ENCODE results near the gene VAX1.
"Not testable (repeated sequence)": the region's sequence is repeated elsewhere in the genome, so short reads cannot be mapped to it uniquely, and the experiment has no call there.

Gene VAX1

DNA sequence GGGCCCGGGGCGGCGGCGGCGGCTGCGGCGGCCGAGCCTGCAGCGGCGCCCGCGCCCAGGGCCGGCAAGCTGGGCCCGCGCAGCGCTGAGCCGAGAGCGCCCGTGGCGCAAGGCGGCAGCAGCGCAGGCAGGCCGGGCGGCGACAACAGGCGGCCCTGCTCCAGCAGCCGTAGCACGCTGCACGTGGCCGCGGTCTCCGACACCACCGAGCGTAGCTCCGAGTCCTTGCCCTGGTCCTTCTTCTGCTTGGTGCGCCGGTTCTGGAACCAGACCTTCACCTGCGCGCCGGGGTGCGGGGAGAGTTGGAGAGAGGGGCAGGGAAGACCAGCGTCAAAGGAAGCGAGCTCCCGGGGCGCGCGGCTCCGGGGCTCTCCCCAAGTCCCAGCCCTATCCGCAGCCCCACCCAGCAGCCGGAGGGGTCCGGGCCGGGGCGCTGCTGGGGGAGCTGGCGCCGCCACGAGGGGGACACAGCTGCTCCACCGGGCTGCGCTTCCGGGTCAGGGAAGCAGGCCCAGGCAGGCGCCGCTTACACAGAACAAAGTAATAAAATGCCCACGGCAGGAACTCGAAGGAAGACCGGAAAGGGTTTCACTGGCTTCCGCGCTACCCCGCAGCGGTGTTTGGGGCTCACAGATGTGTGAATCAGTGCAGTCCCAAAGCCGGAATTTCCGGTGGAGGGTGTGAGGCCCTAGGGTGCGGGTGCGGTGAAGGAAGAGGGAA, 3.6 kb downstream of the VAX1 start:
- DNase-seq, result no peak

DNA sequence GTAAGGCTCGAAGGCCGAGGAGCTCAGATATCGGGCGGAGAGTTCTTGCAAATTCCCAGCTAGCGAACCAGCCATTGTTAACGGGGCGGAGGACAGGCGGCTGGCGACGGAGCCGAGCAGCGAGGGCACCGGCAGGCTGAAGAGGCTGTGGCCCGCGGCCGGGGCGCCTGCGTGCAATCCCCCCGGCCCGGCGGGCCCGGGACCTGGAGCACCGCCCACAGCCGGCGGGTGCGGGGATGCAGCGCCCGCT, 4.1 kb downstream of the VAX1 start:
- DNase-seq, result no peak

DNA sequence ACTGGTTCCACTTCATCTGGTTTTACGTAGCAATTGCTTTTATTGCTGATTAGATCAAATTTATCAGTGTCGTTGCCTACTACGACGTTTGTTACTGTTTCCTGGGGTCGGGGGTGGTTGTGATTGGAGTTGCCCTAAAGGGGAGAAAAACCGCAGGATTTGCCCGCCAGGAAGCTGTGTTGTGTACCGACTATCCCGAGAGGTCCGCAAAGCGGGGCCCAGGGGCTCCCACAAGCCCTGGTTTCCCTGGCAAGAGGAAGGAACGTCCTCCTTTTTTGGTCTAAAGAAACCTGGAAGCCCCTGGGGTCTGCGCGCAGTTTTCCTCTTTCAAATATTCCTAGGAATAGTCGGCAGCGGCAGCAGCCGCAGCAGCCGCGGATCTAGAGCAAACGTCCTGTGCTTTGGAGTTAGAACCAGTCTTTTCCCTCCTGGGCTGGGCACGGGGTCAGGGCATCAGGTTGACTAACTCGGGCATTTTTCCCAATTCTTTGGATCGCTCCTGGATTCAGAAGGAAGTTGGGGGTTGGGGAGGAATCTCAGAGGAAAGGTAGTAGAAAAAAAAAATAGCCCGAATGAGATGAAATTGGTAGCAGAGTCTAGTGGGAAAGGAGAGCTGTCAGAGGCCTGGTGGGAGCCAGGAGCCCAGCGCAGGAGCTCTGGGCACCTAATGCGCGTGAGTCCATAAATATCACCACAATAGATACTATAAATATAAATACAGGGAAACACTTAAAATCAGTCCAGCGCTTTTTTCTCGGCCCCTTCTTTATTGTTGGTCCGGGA, 4.6 kb downstream of the VAX1 start:
- no peak for DNase-seq

GRCh38 chr10:117132751-117133231, 5.3 kb downstream of the VAX1 start:
- no peak for DNase-seq

- DNase-seq, result no peak
Measured at GRCh38 chr10:117131376-117132327, 6.4 kb downstream of the VAX1 start.

- DNase-seq, result no peak
Measured at GRCh38 chr10:117130862-117131375, 7.2 kb downstream of the VAX1 start.

- no peak for DNase-seq
Measured at GRCh38 chr10:117130346-117130745, 7.7 kb downstream of the VAX1 start.

- DNase-seq, result not testable (repeated sequence)
Measured at GRCh38 chr10:117126645-117127044, 11.4 kb downstream of the VAX1 start.

GRCh38 chr10:117126034-117126433, 12.0 kb downstream of the VAX1 start:
- DNase-seq, result no peak

GRCh38 chr10:117112220-117112619, 25.9 kb downstream of the VAX1 start:
- DNase-seq, result no peak

DNA sequence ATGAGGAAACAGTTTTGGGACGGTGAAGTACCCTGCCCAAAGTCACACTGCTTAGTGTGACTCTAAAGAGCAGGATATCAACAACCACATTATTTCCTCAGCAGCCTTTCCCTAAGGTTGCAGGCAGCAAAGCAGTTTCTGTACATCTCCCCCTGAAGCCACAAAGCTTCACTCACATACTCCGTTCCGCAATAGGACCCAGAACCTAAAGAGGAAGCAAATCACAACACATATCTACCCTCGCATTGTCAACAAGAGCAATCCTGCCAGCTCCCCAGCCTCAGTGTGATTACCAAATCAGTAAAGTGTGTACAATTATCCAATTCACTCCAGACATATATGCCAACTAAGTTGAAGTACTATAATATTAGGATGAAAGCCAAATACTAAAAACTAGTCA, 30.8 kb downstream of the VAX1 start:
- DNase-seq, result no peak

DNA sequence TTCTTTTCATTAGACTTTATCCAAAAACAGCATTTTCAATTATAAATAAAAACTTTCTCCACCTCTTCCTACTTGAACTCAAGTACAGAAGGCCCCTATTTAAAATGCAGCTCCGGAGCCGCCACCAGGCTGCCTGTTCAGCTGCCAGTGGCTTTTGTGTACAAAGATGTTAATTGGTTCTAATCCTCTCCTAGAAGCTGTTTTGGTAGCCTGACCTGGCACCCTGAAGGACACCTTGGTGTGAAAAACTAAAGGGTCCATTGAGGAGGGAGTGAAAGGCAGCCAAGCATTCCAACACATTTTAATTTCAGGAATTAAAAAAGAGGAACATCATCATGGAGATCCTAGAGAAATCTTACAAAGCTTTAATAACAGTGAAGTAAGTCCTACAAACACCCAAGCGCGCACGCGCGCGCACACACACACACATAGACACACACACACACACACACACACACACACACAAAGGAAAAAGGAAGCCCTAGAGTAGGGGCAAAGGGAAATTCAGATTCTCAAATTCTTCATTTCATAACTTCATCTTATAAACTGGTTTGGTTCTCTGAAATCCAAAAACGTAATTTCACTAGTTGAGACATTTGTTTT, 41.4 kb downstream of the VAX1 start:
- DNase-seq, result no peak

- no peak for DNase-seq
Measured at GRCh38 chr10:117094856-117095255, 43.2 kb downstream of the VAX1 start.

GRCh38 chr10:117092386-117092785, 45.7 kb downstream of the VAX1 start:
- DNase-seq, result no peak

- DNase-seq, result no peak
Measured at GRCh38 chr10:117090834-117091233, 47.2 kb downstream of the VAX1 start.

GRCh38 chr10:117087521-117087920, 50.5 kb downstream of the VAX1 start:
- DNase-seq, result no peak

DNA sequence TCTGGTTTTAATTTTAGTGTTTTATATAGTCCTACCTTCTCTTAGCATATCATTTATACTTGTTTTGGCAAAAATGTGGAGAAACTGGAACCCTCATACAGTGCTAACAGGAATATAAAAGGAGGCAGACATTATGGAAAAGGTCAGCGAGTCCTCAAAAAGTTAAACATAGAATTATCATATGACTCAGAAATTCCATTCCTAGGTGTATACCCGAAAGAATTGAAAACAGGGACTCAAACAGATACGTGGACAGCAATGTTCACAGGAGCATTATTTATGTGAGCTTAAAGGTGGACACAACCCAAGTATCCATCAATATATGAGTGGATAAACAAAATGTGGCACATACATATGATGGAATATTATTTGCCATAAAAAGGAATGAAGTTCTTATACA, 51.5 kb downstream of the VAX1 start:
- DNase-seq, result no peak

GRCh38 chr10:117084421-117085246, 53.4 kb downstream of the VAX1 start:
- DNase-seq, result not testable (repeated sequence)
